IPS-15b (cell line): ENCODE results near the gene IGFN1.

Experiments used
- H3K27me3 ChIP-seq: one replicate; pipeline ENCODE4 v1.6.1; 2013; ENCODE audit warnings: low read length; ENCODE audit not compliant: control insufficient read depth, insufficient read depth
- H3K36me3 ChIP-seq: one replicate; pipeline ENCODE4 v1.6.1; 2013; ENCODE audit warnings: low read length; ENCODE audit not compliant: control insufficient read depth, insufficient read depth
- H3K4me1 ChIP-seq: one replicate; pipeline ENCODE4 v1.6.1; 2013; ENCODE audit warnings: mild to moderate bottlenecking, low read length; ENCODE audit not compliant: control insufficient read depth, insufficient read depth
- H3K4me3 ChIP-seq: one replicate; pipeline ENCODE4 v1.5.1; 2013; ENCODE audit warnings: low read depth, low read length
- H3K9ac ChIP-seq: one replicate; pipeline ENCODE4 v1.6.1; 2013; ENCODE audit warnings: low read depth, mild to moderate bottlenecking, low read length
- H3K9me3 ChIP-seq: one replicate; pipeline ENCODE4 v1.6.1; 2013; ENCODE audit warnings: mild to moderate bottlenecking, low read length; ENCODE audit not compliant: control insufficient read depth, insufficient read depth

IGFN1 gene

DNA sequence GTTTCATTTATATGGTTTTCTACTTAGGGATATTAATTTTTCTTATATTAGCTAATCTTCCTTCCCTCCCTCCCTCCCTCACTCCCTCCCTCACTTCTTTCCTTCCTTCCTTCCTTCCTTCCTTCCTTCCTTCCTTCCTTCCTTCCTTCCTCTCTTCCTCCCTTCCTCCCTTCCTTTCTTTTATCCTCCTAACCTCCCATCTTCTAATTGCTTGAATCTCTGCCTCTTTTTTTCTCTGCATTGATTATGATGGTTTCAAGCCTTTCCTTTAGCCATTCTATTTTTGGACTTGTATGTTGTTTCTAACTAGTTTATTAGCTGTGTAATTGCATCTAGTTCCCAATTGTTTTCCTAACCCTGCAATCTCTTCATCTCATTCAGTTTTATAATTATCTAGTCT is 75.7 kb downstream of the IGFN1 start:
- Histone ChIP-seq H3K4me1 (no peaks in the 10 kb centered on the region), H3K9ac (no peak overlapping the region), H3K27me3 (peaks cover 8% of the 10 kb centered on the region), H3K4me3 (no peak overlapping the region), H3K9me3 (no peaks in the 10 kb centered on the region), H3K36me3 (no peaks in the 10 kb centered on the region)

DNA sequence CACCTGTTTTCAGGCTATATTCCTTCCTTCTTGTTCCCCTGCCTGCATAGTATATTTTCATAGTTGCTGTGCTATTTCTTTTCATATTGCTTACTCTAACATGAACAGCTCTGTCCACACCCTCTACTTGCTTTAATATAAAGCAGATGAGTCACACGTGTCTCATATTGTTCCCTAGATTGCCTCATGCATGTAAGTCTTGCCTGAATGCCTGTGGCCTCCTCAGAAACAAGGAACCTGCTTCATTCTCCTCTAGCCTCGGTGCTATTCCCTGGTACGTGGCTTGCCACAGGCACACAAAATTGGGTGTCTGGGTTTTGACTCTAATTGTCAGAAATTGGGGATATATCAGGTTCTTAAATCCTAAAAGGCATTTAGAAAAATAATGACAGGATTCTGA is 76.2 kb downstream of the IGFN1 start:
- Histone ChIP-seq H3K27me3 (peaks cover 3% of the 10 kb centered on the region), H3K36me3 (no peaks in the 10 kb centered on the region), H3K9me3 (no peaks in the 10 kb centered on the region), H3K9ac (no peak overlapping the region), H3K4me3 (no peak overlapping the region), H3K4me1 (no peaks in the 10 kb centered on the region)

DNA sequence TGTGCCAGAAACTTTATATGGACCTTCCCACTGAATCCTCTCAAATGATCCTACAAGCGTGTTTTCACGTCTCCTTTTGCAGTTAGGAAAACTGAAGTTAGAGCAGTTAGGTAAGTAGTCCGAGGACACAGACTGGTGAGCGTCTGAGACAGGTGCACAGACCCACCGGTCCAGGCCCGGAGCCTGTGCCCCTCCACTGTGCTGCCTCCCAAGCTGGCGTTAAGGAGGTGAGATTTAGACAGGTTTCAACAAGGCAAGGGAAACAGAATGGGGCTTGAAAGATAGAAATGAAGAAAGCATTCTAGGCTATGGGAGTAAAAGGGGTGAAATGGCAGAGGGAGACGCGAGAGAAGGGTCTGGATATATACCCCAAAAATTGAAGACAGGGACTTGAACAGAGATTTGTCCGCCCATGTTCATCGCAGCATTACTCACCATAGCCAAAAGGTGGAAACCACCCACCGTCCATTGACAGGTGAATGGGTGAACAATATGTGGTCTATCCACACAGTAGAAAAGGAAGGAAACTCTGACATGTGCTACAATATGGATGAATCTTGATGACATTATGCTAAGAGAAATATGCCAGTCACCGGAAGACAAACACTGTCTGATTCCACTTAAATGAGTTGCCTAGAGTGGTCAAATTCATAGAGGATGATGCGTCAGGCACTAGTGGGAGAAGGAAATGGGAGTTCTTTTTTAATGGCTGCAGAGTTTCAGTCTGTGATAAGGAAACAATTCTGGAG is 77.0 kb downstream of the IGFN1 start:
- Histone ChIP-seq H3K4me1 (no peaks in the 10 kb centered on the region), H3K36me3 (no peaks in the 10 kb centered on the region), H3K9ac (no peak overlapping the region), H3K27me3 (no peaks in the 10 kb centered on the region), H3K9me3 (no peaks in the 10 kb centered on the region), H3K4me3 (no peak overlapping the region)

DNA sequence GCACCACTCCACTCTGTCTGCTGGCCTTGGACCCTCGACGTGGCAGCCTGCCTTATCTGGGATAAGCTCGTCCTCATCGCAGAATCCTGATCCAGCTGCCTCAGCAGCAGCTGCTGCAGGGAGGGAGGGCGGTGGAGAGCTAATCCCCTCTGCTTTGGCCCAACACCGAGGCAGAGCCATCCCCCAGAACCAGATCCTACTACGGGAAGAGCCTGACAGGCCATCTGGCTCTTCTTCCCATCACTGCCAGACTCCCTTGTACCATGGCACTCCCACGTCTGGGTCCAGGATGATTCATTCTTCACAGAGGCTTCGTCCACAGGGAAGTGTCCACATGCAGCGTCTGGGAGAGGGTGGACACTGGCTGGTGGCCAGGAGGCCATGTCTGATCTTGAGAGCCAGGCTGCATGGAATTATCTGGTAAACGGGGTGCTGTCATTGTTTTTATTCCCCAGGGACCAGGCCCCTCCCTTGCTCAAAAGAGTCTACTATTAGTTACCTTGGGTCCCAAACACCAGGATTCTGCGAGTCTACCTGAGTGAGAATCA is 78.1 kb downstream of the IGFN1 start:
- peaks cover 3% of the 10 kb centered on the region for H3K27me3 ChIP-seq
- H3K4me3 ChIP-seq, result no peak overlapping the region
- H3K4me1 ChIP-seq, result no peaks in the 10 kb centered on the region
- H3K9ac ChIP-seq, result no peak overlapping the region
- H3K36me3 ChIP-seq, result no peaks in the 10 kb centered on the region
- no peaks in the 10 kb centered on the region for H3K9me3 ChIP-seq

DNA sequence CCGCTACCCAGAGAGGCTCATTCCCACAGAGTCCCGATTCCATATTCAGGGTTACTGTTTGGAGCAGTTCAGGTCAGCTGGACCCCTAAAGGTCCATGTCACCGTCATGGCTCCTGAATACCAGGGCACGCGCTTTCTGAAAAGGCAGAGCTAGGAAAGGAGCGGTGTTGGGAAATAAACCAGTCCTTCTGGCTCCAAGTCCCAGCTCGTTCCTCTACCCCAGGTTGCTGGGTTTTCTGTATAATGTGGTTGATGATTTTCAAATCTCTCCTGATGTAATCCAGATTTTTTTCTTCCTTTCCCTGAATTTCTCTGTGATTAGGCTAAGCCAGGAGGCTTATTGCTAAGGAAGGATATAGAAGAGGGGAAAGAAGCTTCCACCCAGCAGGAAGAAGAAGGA is 78.7 kb downstream of the IGFN1 start:
- Histone ChIP-seq H3K4me1 (no peaks in the 10 kb centered on the region), H3K9ac (no peak overlapping the region), H3K9me3 (no peaks in the 10 kb centered on the region), H3K36me3 (no peaks in the 10 kb centered on the region), H3K27me3 (peaks cover 4% of the 10 kb centered on the region), H3K4me3 (no peak overlapping the region)

DNA sequence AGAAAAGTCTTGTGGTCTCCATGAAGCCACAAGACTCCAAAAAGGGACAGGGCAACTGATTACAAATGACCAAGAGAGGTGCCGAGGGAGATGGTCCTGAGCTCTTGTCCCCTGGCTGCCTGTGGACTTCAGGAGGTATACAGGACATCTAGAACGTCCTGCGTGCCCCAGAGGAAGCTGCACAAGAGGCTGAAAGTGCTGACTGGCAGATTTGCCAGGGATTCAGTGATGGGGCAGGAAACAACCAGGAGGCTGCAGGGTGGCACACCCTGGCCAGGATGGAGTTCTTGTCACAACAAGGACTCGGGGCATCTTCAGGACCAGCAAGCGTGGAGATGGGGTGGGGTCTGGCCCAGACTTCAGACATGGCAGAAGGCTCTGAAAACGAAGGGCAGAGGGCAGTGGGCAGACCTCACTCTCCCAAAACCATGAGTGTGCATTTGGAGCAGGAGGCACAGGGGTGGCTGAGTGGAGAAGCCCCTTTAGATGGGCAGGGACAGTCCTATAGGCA is 79.3 kb downstream of the IGFN1 start:
- H3K27me3 ChIP-seq, result peaks cover 4% of the 10 kb centered on the region
- no peaks in the 10 kb centered on the region for H3K9me3 ChIP-seq
- no peak overlapping the region for H3K4me3 ChIP-seq
- no peaks in the 10 kb centered on the region for H3K4me1 ChIP-seq
- H3K36me3 ChIP-seq, result no peaks in the 10 kb centered on the region
- no peak overlapping the region for H3K9ac ChIP-seq

DNA sequence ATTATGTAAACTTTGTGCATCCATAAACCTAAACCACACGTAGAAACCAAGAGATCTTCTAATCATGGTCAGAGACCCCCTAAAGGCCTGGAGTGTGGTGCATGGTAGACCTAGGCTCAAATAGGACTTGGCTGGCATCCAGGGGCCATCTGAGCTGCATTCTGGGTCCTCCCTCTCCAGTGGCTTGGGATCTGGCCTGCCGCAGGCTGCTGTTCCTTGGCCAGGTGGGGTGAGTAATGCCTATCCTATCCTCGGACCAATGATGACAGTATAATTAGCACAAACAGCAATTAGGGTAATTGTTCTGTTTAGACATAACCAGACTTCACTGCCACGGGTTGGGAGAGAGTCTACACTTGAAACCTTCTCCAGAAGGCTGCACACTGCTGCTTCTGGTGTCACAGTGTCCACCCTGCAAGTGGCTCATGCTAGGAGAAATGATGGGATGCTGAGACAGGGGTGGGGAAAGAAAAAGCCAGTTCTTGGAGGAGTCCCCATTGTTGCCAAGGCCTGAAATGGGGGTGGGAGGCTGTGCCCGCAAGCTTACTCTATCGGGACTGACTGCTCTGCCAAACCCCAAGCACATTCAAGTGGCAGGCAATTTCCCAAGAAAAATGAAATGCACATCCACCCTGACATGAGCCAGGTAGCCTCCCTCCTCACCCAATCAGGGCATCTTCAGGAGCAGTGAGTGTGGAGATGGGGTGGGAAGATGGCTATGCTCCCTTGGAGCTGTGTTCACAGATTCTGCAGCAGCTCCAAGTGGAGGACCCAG is 80.2 kb downstream of the IGFN1 start:
- no peak overlapping the region for H3K4me3 ChIP-seq
- no peaks in the 10 kb centered on the region for H3K4me1 ChIP-seq
- no peaks in the 10 kb centered on the region for H3K36me3 ChIP-seq
- H3K9me3 ChIP-seq, result no peaks in the 10 kb centered on the region
- no peak overlapping the region for H3K9ac ChIP-seq
- peaks cover 4% of the 10 kb centered on the region for H3K27me3 ChIP-seq

DNA sequence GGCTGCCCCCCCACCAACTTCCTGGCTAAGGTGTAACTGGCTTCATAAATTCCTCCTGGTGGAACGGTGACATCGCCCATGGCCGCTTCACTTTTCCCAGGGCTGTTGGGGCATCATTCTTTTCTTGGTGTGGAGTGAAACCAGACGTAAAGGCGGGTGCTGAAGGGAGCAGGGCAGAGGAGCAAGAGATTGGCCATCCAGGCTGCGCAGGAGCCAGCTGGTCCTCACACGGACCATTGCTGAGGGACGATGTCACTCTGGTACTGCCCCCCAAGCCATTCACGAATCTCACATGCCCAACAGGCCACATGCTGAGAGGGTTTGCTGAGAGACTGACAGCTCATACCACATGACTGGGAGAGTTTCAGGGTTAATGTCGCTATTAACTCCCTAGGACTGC is 82.2 kb downstream of the IGFN1 start:
- H3K9ac ChIP-seq, result no peak overlapping the region
- no peaks in the 10 kb centered on the region for H3K4me1 ChIP-seq
- H3K4me3 ChIP-seq, result no peak overlapping the region
- H3K9me3 ChIP-seq, result no peaks in the 10 kb centered on the region
- peaks cover 4% of the 10 kb centered on the region for H3K27me3 ChIP-seq
- no peaks in the 10 kb centered on the region for H3K36me3 ChIP-seq

DNA sequence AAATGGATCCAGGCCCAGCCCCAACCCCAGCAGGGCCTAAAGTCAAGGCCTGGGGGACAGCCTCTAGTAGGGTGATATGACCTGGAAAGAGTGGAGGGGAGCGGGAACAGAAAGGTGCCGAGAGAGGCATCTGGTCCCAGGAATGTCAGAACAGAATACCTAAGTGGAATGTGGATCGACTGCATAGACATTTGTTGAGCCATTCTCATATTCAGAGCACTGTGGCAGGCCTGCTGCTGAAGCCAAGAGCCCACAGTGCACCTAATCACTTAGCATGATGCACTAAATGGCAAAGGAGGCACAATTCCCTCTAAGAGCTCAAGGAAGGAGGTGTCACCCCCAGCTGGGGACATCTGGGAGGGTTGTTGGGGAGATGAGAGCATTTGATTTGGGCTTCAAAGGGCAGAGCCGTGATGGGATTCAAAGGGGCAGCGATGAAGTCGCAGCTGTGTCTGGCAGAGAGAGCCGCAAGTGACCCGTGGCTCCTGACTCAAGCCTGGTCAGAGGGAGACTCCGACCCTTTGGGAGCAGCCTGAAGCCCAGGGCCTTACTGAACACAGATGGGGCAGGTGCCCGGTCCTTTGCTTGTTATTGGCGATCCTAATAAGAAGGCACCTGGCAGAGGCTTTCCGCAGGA is 84.1 kb downstream of the IGFN1 start:
- Histone ChIP-seq H3K4me3 (no peak overlapping the region), H3K9ac (no peak overlapping the region), H3K36me3 (no peaks in the 10 kb centered on the region), H3K27me3 (peaks cover 4% of the 10 kb centered on the region), H3K9me3 (no peaks in the 10 kb centered on the region), H3K4me1 (no peaks in the 10 kb centered on the region)

DNA sequence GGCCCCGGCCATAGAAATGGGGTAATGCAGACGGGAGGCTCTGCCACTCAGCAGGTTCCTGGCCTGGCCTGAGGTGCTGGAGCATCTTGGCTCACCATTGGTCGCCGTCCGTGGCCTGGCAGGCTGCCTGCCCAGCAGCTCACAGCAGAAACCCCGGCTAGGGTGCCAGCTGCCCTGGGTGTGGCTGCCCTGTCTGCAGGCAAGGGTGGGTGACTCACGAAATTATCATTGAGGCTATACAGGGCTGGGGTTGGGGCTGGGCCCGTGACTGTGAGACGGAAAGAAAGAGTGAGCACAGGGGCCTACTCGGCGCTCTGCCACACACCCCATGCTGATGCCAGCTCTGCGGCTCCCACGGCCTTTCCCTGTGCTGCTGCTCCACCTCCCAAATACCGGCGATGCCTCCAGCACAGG is 84.6 kb downstream of the IGFN1 start:
- H3K4me3 ChIP-seq, result no peak overlapping the region
- H3K36me3 ChIP-seq, result no peaks in the 10 kb centered on the region
- H3K4me1 ChIP-seq, result no peaks in the 10 kb centered on the region
- peaks cover 4% of the 10 kb centered on the region for H3K27me3 ChIP-seq
- no peaks in the 10 kb centered on the region for H3K9me3 ChIP-seq
- H3K9ac ChIP-seq, result no peak overlapping the region

DNA sequence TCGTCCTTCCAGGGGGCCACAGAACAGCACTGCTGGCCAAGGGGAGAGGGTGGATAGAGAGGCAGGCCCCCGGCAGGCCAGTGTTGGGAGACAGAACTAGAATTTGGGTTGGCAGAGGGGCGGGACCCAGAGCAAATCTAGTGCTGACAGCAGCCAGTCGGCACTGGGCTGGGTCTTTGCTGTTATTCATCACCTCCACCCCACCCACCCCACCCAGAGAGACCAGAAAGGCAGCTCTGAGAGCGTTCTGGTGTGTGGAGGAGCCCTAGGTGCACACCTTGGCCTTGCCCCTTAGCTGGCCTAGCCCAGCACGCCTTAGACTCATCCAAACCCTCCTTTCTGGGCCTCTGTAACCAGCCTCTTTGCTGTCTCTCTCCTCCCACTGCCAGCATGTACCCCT is 86.3 kb downstream of the IGFN1 start:
- Histone ChIP-seq H3K36me3 (no peaks in the 10 kb centered on the region), H3K4me3 (no peak overlapping the region), H3K27me3 (peaks cover 15% of the 10 kb centered on the region), H3K9ac (no peak overlapping the region), H3K4me1 (no peaks in the 10 kb centered on the region), H3K9me3 (no peaks in the 10 kb centered on the region)
